Liver (tissue), 9 donors: ENCODE measurements around the gene CELSR1. TPM values are rescaled to one million over a fixed set of nuclear protein-coding genes. Genes with fewer than 3 reads are reported as not detected.

Source experiments
- DNase-seq: peaks from one replicate; pipeline ENCODE4 v3.0.0-alpha.2; 2017; ENCODE audit warnings: low spot score
- H3K27ac ChIP-seq, 2 donors: one replicate each; pipeline ENCODE4 v1.7.0; 2013; ENCODE audit warnings: inconsistent platforms in 2 of 2, low read length in 2 of 2, control low read depth in 1 of 2, low read depth in 1 of 2, mild to moderate bottlenecking in 1 of 2
- H3K27me3 ChIP-seq, 4 donors: one replicate each; pipeline versions ENCODE4 v1.6.1 to v1.7.0; 2013; ENCODE audit warnings: low read length in 3 of 4, inconsistent platforms in 1 of 4, mild to moderate bottlenecking in 1 of 4, moderate library complexity in 1 of 4; ENCODE audit not compliant: control insufficient read depth in 4 of 4, insufficient read depth in 4 of 4
- H3K36me3 ChIP-seq, 4 donors: one replicate each; pipeline versions ENCODE4 v1.6.1 to v1.7.0; 2013; ENCODE audit warnings: low read length in 3 of 4, mild to moderate bottlenecking in 3 of 4, low read depth in 1 of 4, moderate library complexity in 1 of 4; ENCODE audit not compliant: control insufficient read depth in 4 of 4, insufficient read depth in 3 of 4
- H3K4me1 ChIP-seq, 4 donors: one replicate each; pipeline versions ENCODE4 v1.6.1 to v1.7.0; 2013; ENCODE audit warnings: low read length in 3 of 4, mild to moderate bottlenecking in 3 of 4, moderate library complexity in 1 of 4; ENCODE audit not compliant: control insufficient read depth in 4 of 4, insufficient read depth in 4 of 4
- H3K4me3 ChIP-seq, 3 donors: one replicate each; pipeline versions ENCODE4 v1.6.1 to v1.7.0; 2013; ENCODE audit warnings: low read length in 3 of 3, control low read depth in 1 of 3, low read depth in 1 of 3, mild to moderate bottlenecking in 1 of 3
- H3K9ac ChIP-seq, 2 donors: one replicate each; pipeline ENCODE4 v1.7.0; 2013; ENCODE audit warnings: low read length in 2 of 2, mild to moderate bottlenecking in 2 of 2, moderate library complexity in 2 of 2, control low read depth in 1 of 2, low read depth in 1 of 2
- H3K9me3 ChIP-seq, 4 donors: one replicate each; pipeline versions ENCODE4 v1.6.1 to v1.7.0; 2013; ENCODE audit warnings: low read length in 3 of 4; ENCODE audit not compliant: control insufficient read depth in 4 of 4
- EGR1 ChIP-seq, 2 donors: IDR thresholded peaks; 2 replicates each; pipeline ENCODE4 v1.6.1; 2016 to 2018; ENCODE audit warnings: antibody characterized with exemption in 2 of 2, low read depth in 2 of 2
- FOXA1 ChIP-seq: IDR thresholded peaks from 2 replicates; pipeline ENCODE4 v1.6.1; 2016; ENCODE audit warnings: antibody characterized with exemption
- GABPA ChIP-seq, 2 donors: IDR thresholded peaks in 1 of 2; conservative IDR thresholded peaks in 1 of 2; 2 replicates each; pipeline ENCODE4 v1.6.1; 2016; ENCODE audit warnings: antibody characterized with exemption in 2 of 2, mild to moderate bottlenecking in 1 of 2, moderate library complexity in 1 of 2
- HNF4G ChIP-seq: IDR thresholded peaks from 2 replicates; pipeline ENCODE4 v1.6.1; 2016; ENCODE audit warnings: antibody characterized with exemption
- JUND ChIP-seq, 2 donors: IDR thresholded peaks; 2 replicates each; pipeline ENCODE4 v1.6.1; 2016; ENCODE audit warnings: antibody characterized with exemption in 2 of 2
- NR2F2 ChIP-seq: IDR thresholded peaks from 2 replicates; pipeline ENCODE4 v1.6.1; 2016; ENCODE audit warnings: antibody characterized with exemption
- RAD21 ChIP-seq, 2 donors: IDR thresholded peaks; 2 replicates each; pipeline ENCODE4 v1.6.1; 2016; ENCODE audit warnings: antibody characterized with exemption in 2 of 2, mild to moderate bottlenecking in 2 of 2
- RXRA ChIP-seq, 2 donors: IDR thresholded peaks; 2 replicates each; pipeline ENCODE4 v1.6.1; 2017 to 2018; ENCODE audit warnings: antibody characterized with exemption in 2 of 2, mild to moderate bottlenecking in 1 of 2
- SP1 ChIP-seq: IDR thresholded peaks from 2 replicates; pipeline ENCODE4 v1.6.1; 2018; ENCODE audit warnings: antibody characterized with exemption, mild to moderate bottlenecking
- TAF1 ChIP-seq: conservative IDR thresholded peaks from 2 replicates; pipeline ENCODE4 v1.6.1; 2016; ENCODE audit warnings: antibody characterized with exemption, mild to moderate bottlenecking
- YY1 ChIP-seq: IDR thresholded peaks from 2 replicates; pipeline ENCODE4 v1.6.1; 2016; ENCODE audit warnings: antibody characterized with exemption, mild to moderate bottlenecking
- WGBS: extraction: QIAGEN DNeasy Blood & Tissue Kit; methylation state at CpG from one replicate; pipeline ENCODE4 v1.1.7; 2013; 5-methylcytosine and 5-hydroxymethylcytosine counted together
- polyA plus RNA-seq, 2 donors: library from polyadenylated mRNA; stranded (reverse) in 1 of 2; unstranded in 1 of 2; fragments of 200-250 nt in 1 of 2; fragments of >200 nt in 1 of 2; fragmentation: Nextera tagmentation in 1 of 2; extraction: Ambion mirVana in 1 of 2; gene quantifications; one replicate each; pipeline versions ENCODE4 v1.2.1 to v1.2.3, GENCODE V29; 2013 to 2015
- total RNA-seq, 2 donors: library from RNA; depleted of rRNA; stranded (reverse); fragments of >200 nt; gene quantifications; one replicate each; pipeline ENCODE4 v1.2.3, GENCODE V29; 2014
- TF ChIP-seq, protein P1 (sequence below): IDR thresholded peaks from 2 replicates; pipeline ENCODE4 v1.6.1; 2016; ENCODE audit warnings: antibody characterized with exemption
- TF ChIP-seq, protein P2 (sequence below): IDR thresholded peaks from 2 replicates; pipeline ENCODE4 v1.6.1; 2016; ENCODE audit warnings: antibody characterized with exemption
- TF ChIP-seq, protein P3 (sequence below): IDR thresholded peaks from 2 replicates; pipeline ENCODE4 v1.6.1; 2016; ENCODE audit warnings: antibody characterized with exemption, mild to moderate bottlenecking
- TF ChIP-seq, protein P4 (sequence below): fragments of 150-350 bp; IDR thresholded peaks from 2 replicates; pipeline ENCODE4 v1.5.1; 2017; ENCODE audit warnings: improper control_type of control experiment, low read depth, low read length; ENCODE audit not compliant: missing input control
- donor health status: healthy.
- donor health status: healthy.
- donor health status: healthy.
- donor health status: healthy.
- donor health status: healthy.

Gene CELSR1
- total and polyA plus RNA-seq, 4 donors = 0.37 to 1.6 (median 1.3) TPM

DNA sequence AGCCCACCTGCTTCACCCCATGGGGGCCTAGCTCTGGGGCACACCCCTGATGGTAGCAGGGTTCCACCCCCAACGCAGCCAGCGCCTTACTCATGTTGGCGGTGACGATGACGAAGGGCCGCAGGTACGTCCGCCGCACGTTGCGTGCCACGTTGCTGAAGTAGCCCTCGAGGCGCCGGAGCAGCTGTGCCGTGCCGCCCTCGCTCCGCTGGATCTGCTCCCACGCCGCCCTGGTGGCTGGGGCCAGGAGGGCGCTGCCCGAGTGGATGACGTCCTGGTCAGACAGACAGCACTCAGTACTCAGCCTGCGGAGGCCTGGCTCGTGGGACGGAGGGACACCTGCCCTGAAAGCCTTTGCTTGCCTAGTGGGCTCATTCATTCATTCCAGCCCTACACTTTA is 151.1 kb downstream of the CELSR1 start:
- H3K9me3 ChIP-seq = no peaks in the 10 kb centered on the region
- no peaks in the 10 kb centered on the region for H3K36me3 ChIP-seq
- WGBS = 96% methylated on average over 27 of the region's 27 CpGs
- no peak overlapping the region for H3K27ac ChIP-seq
- TF ChIP-seq, protein P1, sequence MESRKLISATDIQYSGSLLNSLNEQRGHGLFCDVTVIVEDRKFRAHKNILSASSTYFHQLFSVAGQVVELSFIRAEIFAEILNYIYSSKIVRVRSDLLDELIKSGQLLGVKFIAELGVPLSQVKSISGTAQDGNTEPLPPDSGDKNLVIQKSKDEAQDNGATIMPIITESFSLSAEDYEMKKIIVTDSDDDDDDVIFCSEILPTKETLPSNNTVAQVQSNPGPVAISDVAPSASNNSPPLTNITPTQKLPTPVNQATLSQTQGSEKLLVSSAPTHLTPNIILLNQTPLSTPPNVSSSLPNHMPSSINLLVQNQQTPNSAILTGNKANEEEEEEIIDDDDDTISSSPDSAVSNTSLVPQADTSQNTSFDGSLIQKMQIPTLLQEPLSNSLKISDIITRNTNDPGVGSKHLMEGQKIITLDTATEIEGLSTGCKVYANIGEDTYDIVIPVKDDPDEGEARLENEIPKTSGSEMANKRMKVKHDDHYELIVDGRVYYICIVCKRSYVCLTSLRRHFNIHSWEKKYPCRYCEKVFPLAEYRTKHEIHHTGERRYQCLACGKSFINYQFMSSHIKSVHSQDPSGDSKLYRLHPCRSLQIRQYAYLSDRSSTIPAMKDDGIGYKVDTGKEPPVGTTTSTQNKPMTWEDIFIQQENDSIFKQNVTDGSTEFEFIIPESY = no peak
- TF ChIP-seq, protein P2, sequence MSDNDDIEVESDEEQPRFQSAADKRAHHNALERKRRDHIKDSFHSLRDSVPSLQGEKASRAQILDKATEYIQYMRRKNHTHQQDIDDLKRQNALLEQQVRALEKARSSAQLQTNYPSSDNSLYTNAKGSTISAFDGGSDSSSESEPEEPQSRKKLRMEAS = no peak
- TF ChIP-seq YY1 = no peak
- no peak for TF ChIP-seq RXRA (IDR thresholded peaks at IDR 0.05)
- TF ChIP-seq, protein P3, sequence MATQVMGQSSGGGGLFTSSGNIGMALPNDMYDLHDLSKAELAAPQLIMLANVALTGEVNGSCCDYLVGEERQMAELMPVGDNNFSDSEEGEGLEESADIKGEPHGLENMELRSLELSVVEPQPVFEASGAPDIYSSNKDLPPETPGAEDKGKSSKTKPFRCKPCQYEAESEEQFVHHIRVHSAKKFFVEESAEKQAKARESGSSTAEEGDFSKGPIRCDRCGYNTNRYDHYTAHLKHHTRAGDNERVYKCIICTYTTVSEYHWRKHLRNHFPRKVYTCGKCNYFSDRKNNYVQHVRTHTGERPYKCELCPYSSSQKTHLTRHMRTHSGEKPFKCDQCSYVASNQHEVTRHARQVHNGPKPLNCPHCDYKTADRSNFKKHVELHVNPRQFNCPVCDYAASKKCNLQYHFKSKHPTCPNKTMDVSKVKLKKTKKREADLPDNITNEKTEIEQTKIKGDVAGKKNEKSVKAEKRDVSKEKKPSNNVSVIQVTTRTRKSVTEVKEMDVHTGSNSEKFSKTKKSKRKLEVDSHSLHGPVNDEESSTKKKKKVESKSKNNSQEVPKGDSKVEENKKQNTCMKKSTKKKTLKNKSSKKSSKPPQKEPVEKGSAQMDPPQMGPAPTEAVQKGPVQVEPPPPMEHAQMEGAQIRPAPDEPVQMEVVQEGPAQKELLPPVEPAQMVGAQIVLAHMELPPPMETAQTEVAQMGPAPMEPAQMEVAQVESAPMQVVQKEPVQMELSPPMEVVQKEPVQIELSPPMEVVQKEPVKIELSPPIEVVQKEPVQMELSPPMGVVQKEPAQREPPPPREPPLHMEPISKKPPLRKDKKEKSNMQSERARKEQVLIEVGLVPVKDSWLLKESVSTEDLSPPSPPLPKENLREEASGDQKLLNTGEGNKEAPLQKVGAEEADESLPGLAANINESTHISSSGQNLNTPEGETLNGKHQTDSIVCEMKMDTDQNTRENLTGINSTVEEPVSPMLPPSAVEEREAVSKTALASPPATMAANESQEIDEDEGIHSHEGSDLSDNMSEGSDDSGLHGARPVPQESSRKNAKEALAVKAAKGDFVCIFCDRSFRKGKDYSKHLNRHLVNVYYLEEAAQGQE = no peak
- TF ChIP-seq SP1 = no peak
- no peak for TF ChIP-seq NR2F2
- TF ChIP-seq RAD21 (IDR thresholded peaks at IDR 0.05) = no peak
- TF ChIP-seq FOXA1 = no peak
- TF ChIP-seq JUND (IDR thresholded peaks at IDR 0.05) = no peak
- TF ChIP-seq HNF4G = no peak
- no peak for TF ChIP-seq EGR1 (IDR thresholded peaks at IDR 0.05; ENCODE audit: low read depth in 2 of 2)
- TF ChIP-seq, protein P4, sequence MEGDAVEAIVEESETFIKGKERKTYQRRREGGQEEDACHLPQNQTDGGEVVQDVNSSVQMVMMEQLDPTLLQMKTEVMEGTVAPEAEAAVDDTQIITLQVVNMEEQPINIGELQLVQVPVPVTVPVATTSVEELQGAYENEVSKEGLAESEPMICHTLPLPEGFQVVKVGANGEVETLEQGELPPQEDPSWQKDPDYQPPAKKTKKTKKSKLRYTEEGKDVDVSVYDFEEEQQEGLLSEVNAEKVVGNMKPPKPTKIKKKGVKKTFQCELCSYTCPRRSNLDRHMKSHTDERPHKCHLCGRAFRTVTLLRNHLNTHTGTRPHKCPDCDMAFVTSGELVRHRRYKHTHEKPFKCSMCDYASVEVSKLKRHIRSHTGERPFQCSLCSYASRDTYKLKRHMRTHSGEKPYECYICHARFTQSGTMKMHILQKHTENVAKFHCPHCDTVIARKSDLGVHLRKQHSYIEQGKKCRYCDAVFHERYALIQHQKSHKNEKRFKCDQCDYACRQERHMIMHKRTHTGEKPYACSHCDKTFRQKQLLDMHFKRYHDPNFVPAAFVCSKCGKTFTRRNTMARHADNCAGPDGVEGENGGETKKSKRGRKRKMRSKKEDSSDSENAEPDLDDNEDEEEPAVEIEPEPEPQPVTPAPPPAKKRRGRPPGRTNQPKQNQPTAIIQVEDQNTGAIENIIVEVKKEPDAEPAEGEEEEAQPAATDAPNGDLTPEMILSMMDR = no peak
- TF ChIP-seq TAF1 = no peak
- TF ChIP-seq GABPA (IDR thresholded peaks at IDR 0.05 in 1 of 2, conservative IDR thresholded peaks at IDR 0.05 in 1 of 2) = no peak
- no peak overlapping the region for H3K4me3 ChIP-seq
- H3K27me3 ChIP-seq = no peaks in the 10 kb centered on the region
- H3K4me1 ChIP-seq = peaks cover 0 to 4% (median 0%) of the 10 kb centered on the region in 4 donors
- no peak overlapping the region for H3K9ac ChIP-seq
- DNase-seq = no peak

DNA sequence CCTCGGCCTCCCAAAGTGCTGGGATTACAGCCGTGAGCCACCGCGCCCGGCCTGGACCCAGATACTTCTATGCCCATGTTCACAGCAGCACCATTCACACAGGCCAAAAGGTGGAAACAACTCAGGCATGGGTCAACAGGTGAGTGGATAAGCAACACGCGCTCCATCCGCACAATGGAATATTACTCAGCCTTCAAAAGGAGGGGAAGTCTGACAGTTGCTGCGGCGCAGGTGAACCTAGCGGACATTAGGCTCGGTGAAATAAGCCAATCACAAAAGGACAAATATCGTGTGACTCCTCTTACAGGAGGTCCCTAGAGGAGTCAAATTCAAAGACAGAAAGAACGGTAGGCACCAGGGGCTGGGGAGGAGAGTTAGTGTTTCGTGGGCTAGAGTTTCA is 154.9 kb downstream of the CELSR1 start:
- no peak overlapping the region for H3K9ac ChIP-seq
- DNase-seq = no peak
- H3K27ac ChIP-seq = no peak overlapping the region
- WGBS = 96% methylated on average over 15 of the region's 15 CpGs
- H3K36me3 ChIP-seq = no peaks in the 10 kb centered on the region
- TF ChIP-seq EGR1 (IDR thresholded peaks at IDR 0.05; ENCODE audit: low read depth in 2 of 2) (no peak), NR2F2 (no peak)
- H3K4me3 ChIP-seq = no peak overlapping the region
- no peaks in the 10 kb centered on the region for H3K27me3 ChIP-seq
- H3K4me1 ChIP-seq = peaks cover 13 to 32% (median 26%) of the 10 kb centered on the region in 4 donors
- no peaks in the 10 kb centered on the region for H3K9me3 ChIP-seq
